ENCODE data around the gene ZC3H10.
"Not testable (repeated sequence)": the region's sequence is repeated elsewhere in the genome, so short reads cannot be mapped to it uniquely, and the experiment has no call there.

The ZC3H10 gene, protein sequence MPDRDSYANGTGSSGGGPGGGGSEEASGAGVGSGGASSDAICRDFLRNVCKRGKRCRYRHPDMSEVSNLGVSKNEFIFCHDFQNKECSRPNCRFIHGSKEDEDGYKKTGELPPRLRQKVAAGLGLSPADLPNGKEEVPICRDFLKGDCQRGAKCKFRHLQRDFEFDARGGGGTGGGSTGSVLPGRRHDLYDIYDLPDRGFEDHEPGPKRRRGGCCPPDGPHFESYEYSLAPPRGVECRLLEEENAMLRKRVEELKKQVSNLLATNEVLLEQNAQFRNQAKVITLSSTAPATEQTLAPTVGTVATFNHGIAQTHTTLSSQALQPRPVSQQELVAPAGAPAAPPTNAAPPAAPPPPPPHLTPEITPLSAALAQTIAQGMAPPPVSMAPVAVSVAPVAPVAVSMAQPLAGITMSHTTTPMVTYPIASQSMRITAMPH

DNA sequence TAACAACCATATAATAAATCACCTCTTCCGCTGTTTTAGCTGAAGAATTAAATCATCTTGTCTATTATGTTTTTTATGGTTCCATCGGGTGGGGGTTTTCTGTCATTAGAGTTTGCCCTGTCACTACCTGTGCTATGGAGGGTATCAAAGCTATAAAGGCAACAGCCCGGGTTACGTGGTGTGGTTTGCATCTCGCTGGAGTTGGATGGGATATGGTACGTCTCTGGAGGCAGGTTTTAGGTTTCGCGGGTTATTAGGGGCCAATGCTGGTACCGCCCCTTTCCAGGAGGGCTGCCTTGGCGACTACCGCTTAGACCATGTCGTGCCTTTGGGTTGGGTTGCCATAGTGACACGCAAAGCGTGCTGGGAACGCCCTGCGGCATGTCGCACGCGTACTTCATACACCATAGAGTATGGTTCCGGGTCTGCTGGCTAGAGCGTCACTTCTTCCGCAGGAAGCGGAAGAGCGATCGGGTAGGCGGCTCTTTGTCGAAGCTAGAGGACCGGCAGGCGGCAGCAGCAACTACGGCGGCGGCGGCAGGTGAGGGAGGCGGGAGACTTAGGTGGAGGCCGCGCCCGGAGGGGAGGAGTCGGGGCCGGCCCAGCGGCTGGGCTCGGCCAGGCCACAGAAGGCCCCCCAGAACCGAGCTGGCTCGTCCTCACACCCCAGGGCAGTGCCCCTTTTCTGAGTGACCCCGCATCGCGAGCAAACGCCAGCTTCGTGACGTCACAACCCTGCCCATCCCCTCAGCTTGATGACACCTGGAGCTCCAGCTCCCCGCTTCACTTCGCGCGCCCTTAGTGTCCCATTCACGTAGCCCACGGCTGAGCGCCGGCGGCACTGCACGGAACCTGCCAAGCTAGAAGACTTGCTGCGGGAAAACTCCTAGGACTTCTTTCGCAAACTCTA is at the start of gene ZC3H10:
TSS of gene ZC3H10 (plus strand) at position 489 of the 910 bp plus-strand sequence. CDS start 2,297 bp downstream, outside the sequence.
- DNase-seq, result peak; percentile 99

DNA sequence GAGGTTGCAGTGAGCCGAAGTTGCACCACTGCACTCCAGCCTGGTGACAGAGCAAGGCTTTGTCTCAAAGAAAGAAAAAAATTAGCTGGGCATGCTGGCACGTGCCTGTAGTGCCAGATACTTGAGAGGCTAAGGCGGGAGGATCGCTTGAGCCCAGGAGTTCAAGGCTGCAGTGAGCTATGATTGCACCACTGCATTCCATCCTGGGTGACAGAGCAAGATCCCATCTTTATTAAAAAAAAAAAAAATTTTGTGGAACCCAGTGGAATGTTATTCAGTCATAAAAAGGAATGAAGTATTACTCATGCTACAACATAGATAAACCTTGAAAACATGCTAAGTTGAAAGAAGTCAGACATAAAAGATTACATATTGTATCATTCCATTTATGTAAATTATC is 46.4 kb upstream of the ZC3H10 start:
- DNase-seq, result no peak

DNA sequence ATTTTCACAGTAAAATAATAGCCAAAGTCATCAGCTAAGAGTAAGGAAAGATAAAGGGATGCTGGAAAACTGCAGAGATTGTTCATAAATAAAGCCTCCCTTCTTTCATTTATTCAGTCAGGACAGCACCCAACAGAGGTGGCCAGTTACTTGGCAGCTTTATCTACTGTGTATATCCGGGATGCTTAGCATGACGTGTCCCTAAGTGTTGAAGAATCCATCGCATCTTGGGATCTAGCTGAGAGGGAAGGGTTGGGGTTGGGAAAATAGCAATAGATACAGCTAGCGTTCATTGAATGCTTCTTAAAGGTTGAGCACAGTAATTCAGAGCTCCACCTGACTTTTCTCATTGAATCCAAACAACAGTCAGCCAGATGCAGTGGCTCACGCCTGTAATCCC is 43.7 kb upstream of the ZC3H10 start:
- DNase-seq, result no peak

DNA sequence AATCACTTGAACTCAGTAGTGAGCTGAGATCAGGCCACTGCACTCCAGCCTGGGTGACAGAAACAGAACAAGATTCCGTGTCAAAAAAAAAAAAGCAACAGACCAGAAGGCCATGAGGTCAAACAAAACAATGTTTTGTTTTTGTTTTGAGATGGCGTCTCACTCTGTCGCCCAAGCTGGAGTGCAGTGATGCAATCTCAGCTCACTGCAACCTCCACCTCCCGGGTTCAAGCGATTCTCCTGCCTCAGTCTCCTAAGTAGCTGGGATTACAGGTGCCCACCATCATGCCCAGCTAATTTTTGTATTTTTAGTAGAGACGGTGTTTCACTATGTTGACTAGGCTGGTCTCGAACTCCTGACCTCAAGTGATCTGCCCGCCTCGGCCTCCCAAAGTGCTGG is 40.1 kb upstream of the ZC3H10 start:
- DNase-seq, result not testable (repeated sequence)

DNA sequence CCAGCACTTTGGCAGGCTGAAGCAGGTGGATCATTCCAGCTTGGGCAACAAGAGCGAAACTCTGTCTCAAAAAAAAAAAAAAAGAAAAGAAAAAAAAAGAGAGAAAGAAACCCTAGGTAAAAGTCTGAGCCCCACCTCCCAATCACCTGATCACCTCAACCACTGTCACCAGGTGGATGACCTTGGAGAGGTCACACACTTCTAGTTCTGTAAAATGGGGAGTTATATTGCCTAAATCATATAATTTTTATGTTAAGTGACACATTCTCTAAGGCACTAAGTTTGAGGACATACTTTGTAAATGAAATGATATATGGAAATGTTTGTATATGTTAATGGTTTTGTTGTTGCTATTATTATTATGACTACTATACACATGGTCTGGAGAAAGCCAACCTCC is 39.6 kb upstream of the ZC3H10 start:
- DNase-seq, result no peak

DNA sequence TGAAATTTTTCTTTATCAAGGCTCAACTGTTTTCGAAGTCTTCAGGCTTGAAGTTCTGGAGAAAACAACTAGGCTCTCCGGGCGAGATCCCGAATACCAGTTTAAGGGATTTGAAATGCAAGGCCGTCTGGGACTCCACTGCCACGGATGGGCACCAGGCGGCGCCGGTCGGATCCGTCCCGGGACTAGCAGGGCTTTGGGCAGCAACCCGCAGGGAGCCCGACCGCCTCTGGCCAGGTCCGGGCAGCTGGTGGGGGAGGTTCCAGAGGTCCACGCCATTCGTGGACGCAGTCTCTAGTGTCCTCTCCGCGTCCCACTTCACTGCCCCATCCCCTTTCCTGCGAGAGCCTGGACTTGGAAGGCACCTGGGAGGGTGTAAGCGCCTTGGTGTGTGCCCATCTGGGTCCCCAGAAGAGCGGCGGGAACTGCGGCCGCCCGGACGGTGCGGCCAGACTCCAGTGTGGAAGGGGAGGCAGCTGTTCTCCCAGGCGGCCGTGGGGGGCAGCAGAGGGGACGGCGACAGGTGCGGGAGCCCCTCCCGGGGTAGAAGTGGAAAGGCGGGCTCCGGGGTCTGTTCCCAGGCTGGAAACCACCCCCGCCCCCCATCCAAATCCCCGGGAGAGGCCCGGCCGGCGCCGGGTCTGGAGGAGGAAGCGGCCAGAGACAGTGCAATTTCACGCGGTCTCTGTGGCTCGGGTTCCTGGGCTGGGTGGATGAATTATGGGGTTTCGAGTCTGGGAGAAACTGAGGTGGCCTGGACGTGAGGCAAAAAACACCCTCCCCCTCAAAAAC is 38.9 kb upstream of the ZC3H10 start:
- peak; percentile 30 for DNase-seq

DNA sequence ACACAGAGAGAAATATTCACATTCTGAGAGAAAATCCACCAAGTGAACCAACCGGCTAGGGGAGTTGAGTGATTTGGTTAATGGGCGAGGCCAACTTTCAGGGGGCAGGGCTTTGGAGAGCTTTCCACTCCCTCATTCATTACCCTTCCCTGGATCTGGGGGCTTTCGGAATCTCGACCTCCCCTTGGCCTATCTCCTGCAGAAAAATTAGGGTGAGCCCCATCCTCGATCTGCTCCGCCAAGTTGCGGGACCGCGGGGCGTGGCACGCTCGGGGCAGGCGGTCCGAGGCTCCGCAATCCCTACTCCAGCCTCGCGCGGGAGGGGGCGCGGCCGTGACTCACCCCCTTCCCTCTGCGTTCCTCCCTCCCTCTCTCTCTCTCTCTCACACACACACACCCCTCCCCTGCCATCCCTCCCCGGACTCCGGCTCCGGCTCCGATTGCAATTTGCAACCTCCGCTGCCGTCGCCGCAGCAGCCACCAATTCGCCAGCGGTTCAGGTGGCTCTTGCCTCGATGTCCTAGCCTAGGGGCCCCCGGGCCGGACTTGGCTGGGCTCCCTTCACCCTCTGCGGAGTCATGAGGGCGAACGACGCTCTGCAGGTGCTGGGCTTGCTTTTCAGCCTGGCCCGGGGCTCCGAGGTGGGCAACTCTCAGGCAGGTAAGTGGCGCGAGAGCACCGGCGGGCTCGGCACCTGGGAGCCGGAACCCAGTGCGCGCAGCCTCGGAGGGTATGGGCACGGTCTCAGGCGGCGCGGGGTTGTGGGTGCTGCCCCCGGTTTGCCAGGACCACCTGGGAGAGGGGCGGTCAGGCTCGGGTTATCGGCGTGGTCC is 38.1 kb upstream of the ZC3H10 start, which contains the start of gene ERBB3:
TSS of gene ERBB3 (plus strand) at position 443 of the 833 bp plus-strand sequence. CDS start at position 579, 136 bp downstream.
- peak; percentile 49 for DNase-seq

DNA sequence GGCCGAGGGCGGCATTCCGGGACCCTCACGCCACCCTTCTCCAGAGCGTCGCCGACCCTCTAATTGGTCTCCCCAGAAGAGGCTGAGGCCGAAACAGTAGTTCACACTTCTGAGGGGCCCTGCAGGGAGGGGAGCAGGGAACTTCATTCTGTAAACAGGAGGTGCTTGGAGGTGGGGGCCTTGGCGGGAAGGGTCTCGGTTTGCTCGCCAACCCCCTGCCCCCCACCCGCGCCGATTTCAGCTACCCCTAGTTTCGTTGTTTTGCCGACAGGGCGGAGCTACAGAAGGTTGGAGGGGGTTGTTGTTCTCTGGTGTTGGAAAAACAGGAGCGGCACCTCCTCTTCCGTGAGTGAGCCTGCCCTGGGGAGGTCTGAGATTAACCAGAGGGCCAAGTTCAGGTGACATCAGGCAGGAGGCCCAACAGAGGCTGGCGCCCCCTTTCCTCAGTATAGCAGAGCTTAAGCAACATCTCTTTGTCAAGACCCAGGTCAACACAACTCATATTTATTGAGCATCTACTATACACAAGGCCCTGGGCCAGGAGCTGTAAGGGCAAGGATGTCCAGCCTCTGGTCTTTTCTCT is 37.4 kb upstream of the ZC3H10 start:
- no peak for DNase-seq

DNA sequence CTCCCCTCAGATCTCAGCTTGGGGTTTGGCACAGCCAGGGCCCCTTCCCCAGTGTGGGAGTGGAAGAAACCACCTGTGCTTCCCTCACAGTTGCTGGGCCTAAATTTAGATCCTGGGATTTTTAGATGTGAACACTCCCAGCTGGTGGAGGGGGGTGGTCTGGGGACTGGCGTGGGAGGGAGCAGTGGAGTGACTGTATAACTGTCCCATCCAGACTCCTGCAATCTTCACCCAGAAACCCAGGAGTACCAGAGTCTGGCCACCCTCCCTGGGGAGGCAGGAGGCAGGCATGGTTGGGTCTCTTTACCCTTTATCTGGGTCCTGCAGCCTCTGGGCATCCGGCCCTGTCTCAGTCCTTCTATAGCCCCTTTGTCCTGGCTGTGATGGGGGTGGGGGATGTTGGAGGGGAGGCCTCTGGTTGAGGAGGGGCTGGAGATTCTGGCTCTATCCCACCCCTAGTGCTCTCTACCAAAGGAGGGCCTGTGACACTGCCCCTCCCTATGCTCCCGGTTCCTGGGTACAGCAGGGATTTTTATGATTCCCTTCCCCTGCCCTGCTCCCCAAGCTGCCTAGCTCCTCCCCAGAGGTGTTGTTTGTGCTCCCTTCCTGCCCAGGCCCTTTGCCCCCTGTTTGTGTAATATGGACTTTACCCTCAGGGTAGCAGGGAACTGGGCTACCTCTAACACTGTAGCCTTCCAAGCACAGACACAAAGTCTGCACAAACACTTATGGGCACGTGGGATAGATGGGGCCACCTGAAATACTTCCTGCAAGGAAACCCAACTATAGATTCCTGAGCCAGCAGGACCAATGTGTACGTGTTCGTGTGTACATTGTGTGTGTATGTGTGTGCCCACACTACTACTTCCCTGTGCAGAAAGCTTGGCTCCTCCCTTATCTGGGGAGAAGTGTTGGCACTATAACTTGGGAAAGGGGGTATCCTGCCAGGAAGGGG is 36.4 kb upstream of the ZC3H10 start:
- no peak for DNase-seq

DNA sequence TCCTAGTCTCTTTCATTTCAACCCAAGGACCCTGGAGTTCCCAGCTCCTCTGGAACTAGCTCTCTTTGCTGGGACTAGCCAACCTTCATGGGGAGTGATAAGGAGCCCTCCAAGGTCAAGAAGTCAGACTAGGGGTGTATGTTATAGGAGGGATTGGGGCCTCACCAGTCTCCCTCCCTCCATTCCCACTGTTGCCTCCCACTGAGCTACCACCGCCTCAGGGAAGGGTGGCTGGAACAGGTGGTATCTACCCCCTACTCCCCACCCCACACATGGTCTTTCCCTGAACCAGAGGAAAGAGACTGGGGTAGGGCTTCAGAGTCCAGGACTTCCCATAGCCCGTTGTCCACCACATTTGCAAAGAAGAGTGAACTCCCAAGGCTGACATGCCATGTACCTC is 35.7 kb upstream of the ZC3H10 start:
- no peak for DNase-seq

DNA sequence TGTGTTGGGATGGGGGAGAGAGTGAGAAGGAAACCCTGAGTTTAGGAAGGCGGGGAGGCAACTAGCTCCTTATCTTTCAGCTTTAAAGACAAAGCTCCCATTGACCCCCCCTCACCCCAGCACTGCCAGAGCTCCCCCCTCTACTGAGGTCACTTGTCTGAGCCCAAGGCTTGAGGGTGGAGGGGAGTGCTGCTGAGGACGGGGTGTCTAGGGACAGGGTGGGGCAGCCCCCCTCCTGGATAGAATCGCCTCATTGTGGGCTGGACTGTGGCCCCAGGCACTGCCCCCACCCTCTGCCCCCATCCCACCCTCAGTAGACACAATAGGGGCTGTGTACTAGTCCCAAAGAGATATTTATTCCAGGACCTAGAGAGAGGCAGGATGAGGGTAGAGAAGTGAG is 35.1 kb upstream of the ZC3H10 start:
- DNase-seq, result no peak

DNA sequence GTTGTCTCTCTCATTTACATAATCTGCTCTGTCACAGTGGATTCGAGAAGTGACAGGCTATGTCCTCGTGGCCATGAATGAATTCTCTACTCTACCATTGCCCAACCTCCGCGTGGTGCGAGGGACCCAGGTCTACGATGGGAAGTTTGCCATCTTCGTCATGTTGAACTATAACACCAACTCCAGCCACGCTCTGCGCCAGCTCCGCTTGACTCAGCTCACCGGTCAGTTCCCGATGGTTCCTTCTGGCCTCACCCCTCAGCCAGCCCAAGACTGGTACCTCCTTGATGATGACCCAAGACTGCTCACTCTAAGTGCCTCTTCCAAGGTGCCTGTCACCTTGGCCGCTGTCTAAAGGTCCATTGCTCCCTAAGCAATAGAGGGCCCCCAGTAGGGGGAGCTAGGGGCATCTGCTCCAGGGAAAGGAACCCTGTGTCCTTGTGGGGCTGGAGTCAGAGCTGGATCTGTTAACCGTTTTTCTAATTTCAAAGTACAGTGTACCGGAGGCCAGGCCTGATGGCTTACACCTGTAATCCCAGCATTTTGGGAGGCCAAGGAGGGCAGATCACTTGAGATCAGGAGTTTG is 33.0 kb upstream of the ZC3H10 start:
- DNase-seq, result no peak

DNA sequence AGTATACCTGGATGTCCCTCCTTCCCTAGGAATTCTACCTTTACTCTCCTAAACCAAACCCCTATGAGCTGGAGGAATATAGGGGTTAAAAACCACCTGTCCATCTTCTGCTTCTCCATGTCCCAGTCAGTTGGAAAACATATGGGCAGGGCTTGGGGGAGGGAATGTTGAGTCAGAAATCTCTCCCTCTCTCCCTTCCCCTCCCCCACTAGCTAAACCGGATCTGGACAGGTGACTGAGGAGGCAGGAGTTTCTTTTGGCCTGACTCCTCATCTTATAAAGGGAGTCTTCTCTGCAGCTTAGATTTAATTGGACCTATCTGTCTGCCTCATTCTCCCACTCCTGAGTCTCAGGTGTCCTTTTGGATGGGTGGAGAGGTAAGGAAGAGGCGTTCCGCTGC is 32.0 kb upstream of the ZC3H10 start:
- no peak for DNase-seq

DNA sequence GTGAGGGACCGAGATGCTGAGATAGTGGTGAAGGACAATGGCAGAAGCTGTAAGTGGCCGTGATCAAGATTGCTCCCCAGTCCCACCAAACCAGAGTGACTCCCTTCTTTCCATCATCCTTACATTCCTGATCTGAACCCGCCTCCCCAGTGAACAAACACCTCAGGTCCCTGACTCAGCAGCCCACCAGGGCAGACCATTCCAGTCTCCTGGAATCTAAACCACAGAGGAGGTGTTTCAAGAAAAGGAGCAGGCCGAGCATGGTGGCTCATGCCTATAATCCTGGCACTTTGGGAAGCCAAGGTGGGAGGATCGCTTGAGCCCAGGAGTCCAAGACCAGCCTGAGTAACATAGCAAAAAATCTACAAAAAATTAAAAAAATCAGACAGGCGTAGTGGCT is 31.5 kb upstream of the ZC3H10 start:
- no peak for DNase-seq

DNA sequence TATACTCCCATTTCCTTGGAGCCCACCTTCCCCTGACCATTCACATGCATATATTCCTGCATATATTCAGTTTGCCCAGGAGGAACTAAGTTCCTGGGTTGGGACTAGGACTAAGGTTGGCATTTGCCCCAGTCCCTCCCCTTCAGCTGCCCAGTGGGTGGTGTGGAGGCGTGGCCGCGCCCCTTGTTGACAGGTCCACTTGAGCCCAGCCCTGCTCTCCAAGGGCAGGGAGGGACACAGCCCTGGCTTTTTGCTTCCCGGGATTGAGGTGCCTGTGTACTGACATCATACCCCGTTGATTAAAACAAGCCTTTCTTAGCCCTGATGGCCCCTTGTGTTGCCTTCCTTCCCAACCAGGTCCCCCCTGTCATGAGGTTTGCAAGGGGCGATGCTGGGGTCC is 30.8 kb upstream of the ZC3H10 start:
- DNase-seq, result peak; percentile 84

DNA sequence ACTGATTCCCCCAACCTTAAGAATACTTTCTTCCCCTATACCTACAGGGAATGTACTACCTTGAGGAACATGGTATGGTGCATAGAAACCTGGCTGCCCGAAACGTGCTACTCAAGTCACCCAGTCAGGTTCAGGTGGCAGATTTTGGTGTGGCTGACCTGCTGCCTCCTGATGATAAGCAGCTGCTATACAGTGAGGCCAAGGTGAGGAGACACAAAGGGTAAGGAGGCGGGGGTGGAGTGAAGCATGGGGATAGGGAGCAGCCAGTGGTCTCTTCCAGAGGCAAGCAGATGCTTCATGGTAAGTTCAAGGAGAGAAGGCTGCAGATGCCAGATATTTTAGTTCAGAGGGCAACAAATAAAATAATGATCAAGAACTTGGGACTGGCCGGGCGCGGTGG is 20.3 kb upstream of the ZC3H10 start:
- no peak for DNase-seq

DNA sequence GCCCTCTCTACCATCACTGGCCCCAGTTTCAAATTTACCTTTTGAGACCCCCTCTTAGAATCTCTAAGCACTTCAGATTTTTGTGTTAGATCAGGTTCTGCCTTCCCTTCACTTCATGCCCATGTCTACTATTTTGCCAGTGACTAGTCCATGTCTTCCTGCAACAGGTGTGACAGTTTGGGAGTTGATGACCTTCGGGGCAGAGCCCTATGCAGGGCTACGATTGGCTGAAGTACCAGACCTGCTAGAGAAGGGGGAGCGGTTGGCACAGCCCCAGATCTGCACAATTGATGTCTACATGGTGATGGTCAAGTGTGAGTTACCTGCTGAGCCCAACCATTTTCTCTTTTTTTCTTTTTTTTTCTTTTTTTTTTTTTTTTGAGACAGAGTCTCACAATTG is 19.5 kb upstream of the ZC3H10 start:
- DNase-seq, result no peak

DNA sequence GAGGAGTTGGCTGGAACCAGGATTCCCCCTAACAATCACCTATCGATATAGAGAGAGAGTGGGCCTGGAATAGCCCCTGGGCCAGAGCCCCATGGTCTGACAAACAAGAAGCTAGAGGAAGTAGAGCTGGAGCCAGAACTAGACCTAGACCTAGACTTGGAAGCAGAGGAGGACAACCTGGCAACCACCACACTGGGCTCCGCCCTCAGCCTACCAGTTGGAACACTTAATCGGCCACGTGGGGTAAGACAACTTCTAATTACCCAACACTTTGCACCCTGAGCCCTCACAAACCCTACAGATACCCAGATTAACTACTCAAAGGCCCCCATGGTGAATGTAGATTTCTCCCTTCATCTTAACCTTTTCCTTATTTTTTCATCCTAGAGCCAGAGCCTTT is 18.3 kb upstream of the ZC3H10 start:
- DNase-seq, result no peak

DNA sequence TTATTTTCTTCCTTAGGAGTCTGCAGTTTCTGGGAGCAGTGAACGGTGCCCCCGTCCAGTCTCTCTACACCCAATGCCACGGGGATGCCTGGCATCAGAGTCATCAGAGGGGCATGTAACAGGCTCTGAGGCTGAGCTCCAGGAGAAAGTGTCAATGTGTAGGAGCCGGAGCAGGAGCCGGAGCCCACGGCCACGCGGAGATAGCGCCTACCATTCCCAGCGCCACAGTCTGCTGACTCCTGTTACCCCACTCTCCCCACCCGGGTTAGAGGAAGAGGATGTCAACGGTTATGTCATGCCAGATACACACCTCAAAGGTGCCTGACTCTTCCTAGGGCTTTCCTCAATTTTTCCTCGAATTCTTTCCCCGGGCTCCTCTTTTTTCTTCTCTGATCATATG is 17.0 kb upstream of the ZC3H10 start:
- DNase-seq, result no peak

DNA sequence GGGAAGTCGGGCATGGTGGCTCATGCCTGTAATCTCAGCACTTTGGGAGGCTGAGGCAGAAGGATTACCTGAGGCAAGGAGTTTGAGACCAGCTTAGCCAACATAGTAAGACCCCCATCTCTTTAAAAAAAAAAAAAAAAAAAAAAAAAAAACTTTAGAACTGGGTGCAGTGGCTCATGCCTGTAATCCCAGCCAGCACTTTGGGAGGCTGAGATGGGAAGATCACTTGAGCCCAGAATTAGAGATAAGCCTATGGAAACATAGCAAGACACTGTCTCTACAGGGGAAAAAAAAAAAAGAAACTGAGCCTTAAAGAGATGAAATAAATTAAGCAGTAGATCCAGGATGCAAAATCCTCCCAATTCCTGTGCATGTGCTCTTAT is 15.4 kb upstream of the ZC3H10 start:
- DNase-seq, result no peak
